CD4-positive, alpha-beta T cell treated with Interleukin-1 beta for 1 hour (primary cell): ENCODE measurements around the gene KDM8.
A peak's percentile ranks its signal among the peaks of the same experiment; 100 is the strongest.
"Not testable (repeated sequence)": the region's sequence is repeated elsewhere in the genome, so short reads cannot be mapped to it uniquely, and the experiment has no call there.

Source experiments
- DNase-seq, 2 donors: peaks; one replicate each; pipeline ENCODE4 v3.0.0-alpha.2; 2020 to 2022

The KDM8 gene

GRCh38 chr16:27193300-27193990 is 9.9 kb upstream of the KDM8 start:
- no peak for DNase-seq

- DNase-seq = no peak
Measured at GRCh38 chr16:27195076-27195741, 8.1 kb upstream of the KDM8 start.

- DNase-seq = peak; percentile 59 to 77
Measured at GRCh38 chr16:27195941-27196595, 7.3 kb upstream of the KDM8 start.

- DNase-seq = no peak
Measured at GRCh38 chr16:27197004-27197403, 6.3 kb upstream of the KDM8 start.

- no peak for DNase-seq
Measured at GRCh38 chr16:27198451-27199234, 4.7 kb upstream of the KDM8 start.

- DNase-seq = no peak
Measured at GRCh38 chr16:27199235-27199586, 4.1 kb upstream of the KDM8 start.

GRCh38 chr16:27199736-27200135 is 3.6 kb upstream of the KDM8 start:
- peak; percentile 24 to 50 for DNase-seq

GRCh38 chr16:27200914-27201313 is 2.4 kb upstream of the KDM8 start:
- DNase-seq = not testable (repeated sequence)

- peak in 1 of 2 donors; percentile 92 for DNase-seq
Measured at GRCh38 chr16:27202923-27203506, 311 bp upstream of the KDM8 start.

- no peak for DNase-seq
Measured at GRCh38 chr16:27204312-27204915, 1.1 kb downstream of the KDM8 start.

GRCh38 chr16:27205423-27206065 is 2.2 kb downstream of the KDM8 start:
- DNase-seq = no peak

GRCh38 chr16:27207121-27207520 is 3.8 kb downstream of the KDM8 start:
- not testable (repeated sequence) for DNase-seq

GRCh38 chr16:27208081-27208680 is 4.9 kb downstream of the KDM8 start:
- DNase-seq = no peak

GRCh38 chr16:27208796-27209195 is 5.5 kb downstream of the KDM8 start:
- no peak for DNase-seq

GRCh38 chr16:27209591-27209990 is 6.3 kb downstream of the KDM8 start:
- DNase-seq = no peak

- DNase-seq = no peak
Measured at GRCh38 chr16:27210174-27210573, 6.8 kb downstream of the KDM8 start.

GRCh38 chr16:27211026-27211425 is 7.7 kb downstream of the KDM8 start:
- no peak for DNase-seq

GRCh38 chr16:27214084-27214961 is 11.0 kb downstream of the KDM8 start:
- no peak for DNase-seq

- DNase-seq = no peak
Measured at GRCh38 chr16:27215660-27216059, 12.3 kb downstream of the KDM8 start.

GRCh38 chr16:27216297-27216885 is 13.1 kb downstream of the KDM8 start:
- DNase-seq = no peak
